Measurements from ENCODE around the gene DTD1. TPM values are rescaled to one million over a fixed set of nuclear protein-coding genes. Genes with fewer than 3 reads are reported as not detected.

The DTD1 gene
- total RNA-seq, 3 donors from 2014 or later (not counting 1 experiment from before 2014, with no cell fraction given) = 23.4 to 28.4 (median 24.1) TPM

DNA sequence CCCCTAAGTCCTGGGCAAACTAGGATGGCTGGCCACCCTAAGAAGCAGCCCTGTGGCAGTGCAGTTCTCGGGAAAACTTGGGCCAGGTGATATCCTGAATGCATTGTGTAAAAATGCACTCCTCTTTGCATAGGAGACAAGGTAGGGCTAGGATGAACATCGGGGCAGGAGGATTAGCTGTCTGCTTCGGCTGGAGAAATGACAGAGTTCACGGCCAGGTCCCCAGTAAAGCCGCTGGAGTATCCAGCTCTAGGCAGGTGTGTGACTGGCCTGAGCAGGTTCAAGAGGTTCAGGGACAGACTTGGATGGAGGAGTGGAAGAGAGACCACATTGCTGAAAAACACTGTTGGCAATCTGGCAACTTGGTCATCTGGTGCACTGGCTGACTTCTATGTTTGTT, 26.4 kb downstream of the DTD1 start:
- Histone ChIP-seq H3K4me3 (ENCODE audit: low read length) (no peak overlapping the region), H3K27me3 (ENCODE audit: control insufficient read depth, insufficient read depth, low read length) (no peaks in the 10 kb centered on the region), H3K4me1 (ENCODE audit: control insufficient read depth, insufficient read depth, low read length) (no peaks in the 10 kb centered on the region), H3K36me3 (ENCODE audit: control insufficient read depth, insufficient read depth, low read length) (peaks cover 4% of the 10 kb centered on the region), H3K27ac (ENCODE audit: low read length) (no peak overlapping the region), H3K9me3 (ENCODE audit: control insufficient read depth, insufficient read depth, low read length) (no peaks in the 10 kb centered on the region)
- intact Hi-C loops (cut with micrococcal nuclease) = no loop called here
- no peak overlapping the region for H3K27ac Mint-ChIP-seq
- H3K27me3 Mint-ChIP-seq (ENCODE audit: low read depth in 2 of 2) = no peaks in the 10 kb centered on the region
- H3K36me3 Mint-ChIP-seq = no peaks in the 10 kb centered on the region
- TF ChIP-seq, protein P1, sequence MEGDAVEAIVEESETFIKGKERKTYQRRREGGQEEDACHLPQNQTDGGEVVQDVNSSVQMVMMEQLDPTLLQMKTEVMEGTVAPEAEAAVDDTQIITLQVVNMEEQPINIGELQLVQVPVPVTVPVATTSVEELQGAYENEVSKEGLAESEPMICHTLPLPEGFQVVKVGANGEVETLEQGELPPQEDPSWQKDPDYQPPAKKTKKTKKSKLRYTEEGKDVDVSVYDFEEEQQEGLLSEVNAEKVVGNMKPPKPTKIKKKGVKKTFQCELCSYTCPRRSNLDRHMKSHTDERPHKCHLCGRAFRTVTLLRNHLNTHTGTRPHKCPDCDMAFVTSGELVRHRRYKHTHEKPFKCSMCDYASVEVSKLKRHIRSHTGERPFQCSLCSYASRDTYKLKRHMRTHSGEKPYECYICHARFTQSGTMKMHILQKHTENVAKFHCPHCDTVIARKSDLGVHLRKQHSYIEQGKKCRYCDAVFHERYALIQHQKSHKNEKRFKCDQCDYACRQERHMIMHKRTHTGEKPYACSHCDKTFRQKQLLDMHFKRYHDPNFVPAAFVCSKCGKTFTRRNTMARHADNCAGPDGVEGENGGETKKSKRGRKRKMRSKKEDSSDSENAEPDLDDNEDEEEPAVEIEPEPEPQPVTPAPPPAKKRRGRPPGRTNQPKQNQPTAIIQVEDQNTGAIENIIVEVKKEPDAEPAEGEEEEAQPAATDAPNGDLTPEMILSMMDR (IDR thresholded peaks at IDR 0.05) = no peak
- WGBS (ENCODE audit: insufficient coverage) = 97% methylated on average over 5 of the region's 5 CpGs
- no peak overlapping the region for H3K4me3 Mint-ChIP-seq
- H3K4me1 Mint-ChIP-seq = peaks cover 0 to 5% of the 10 kb centered on the region in 2 donors
- no peak for ATAC-seq
- no peak for DNase-seq
- H3K9me3 Mint-ChIP-seq = no peaks in the 10 kb centered on the region

DNA sequence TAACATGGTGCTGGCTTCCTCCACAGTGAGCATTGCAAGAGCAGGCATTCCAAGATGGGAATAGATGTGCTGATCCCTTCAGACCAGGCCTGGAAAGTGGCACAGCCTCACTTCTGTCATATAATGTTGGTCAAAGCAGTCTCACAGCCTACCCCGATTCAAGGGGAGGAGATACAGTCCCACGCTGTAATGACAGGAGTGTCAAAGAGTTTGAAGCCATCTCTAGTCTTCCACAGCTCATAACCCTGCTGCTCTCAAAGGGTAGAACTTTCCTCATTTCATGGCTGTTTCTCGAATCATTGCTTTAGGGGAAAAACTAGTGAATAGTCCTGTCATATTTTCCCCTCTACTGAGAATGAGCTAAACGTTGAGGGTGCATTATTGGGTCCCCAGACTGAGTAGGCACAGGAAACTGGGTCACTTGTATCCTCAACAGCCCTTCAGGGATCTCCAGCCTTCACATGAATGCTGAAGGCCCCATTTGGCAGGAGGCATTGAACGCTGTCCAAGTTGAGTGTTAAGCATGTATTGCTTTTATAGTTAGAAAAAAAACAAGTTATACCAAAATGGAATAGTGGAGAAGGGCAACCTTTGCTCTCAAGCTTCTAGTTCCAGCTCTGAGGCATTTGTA, 27.3 kb downstream of the DTD1 start:
- H3K27ac Mint-ChIP-seq = peak overlapping the region in 1 of 2 donors; percentile 21

DNA sequence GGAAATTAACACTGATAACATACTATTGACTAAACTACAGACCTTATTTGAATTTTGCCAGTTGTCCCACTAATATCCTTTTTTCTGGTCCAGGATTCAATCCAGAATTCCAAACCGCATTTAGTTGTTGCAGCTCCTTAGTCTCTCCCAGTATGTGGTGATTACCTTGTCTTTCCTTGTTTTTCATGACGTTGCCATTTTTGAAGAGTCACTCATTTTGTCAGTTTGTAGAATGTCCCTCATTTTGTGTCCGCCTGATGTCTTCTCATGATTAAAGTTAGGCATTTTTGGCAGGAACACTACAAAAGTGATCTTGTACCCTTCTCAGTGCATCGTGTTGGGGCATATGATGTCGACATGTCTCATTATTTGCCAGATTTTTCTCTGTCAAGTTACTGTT, 33.1 kb downstream of the DTD1 start:
- no peak for DNase-seq
- Histone ChIP-seq H3K4me3 (ENCODE audit: low read length) (no peak overlapping the region), H3K36me3 (ENCODE audit: control insufficient read depth, insufficient read depth, low read length) (peaks cover 3% of the 10 kb centered on the region), H3K27me3 (ENCODE audit: control insufficient read depth, insufficient read depth, low read length) (no peaks in the 10 kb centered on the region), H3K9me3 (ENCODE audit: control insufficient read depth, insufficient read depth, low read length) (no peaks in the 10 kb centered on the region), H3K27ac (ENCODE audit: low read length) (no peak overlapping the region), H3K4me1 (ENCODE audit: control insufficient read depth, insufficient read depth, low read length) (no peaks in the 10 kb centered on the region)
- over 99% methylated on average over 5 of the region's 5 CpGs for WGBS (ENCODE audit: insufficient coverage)
- Mint-ChIP-seq H3K4me3 (no peak overlapping the region), H3K4me1 (no peaks in the 10 kb centered on the region), H3K9me3 (no peaks in the 10 kb centered on the region), H3K27ac (no peak overlapping the region), H3K27me3 (ENCODE audit: low read depth in 2 of 2) (no peaks in the 10 kb centered on the region), H3K36me3 (no peaks in the 10 kb centered on the region)
- no peak for ATAC-seq
- TF ChIP-seq, protein P1 (IDR thresholded peaks at IDR 0.05) = no peak
- intact Hi-C loops (cut with micrococcal nuclease) = no loop called here

More for the DNA sequence above, 27.3 kb downstream of the DTD1 start:
- H3K27me3 Mint-ChIP-seq (ENCODE audit: low read depth in 2 of 2) = no peaks in the 10 kb centered on the region
- H3K4me1 Mint-ChIP-seq = peaks cover 0 to 5% of the 10 kb centered on the region in 2 donors
- WGBS (ENCODE audit: insufficient coverage) = 82% methylated on average over 5 of the region's 5 CpGs
- no peaks in the 10 kb centered on the region for H3K27me3 ChIP-seq (ENCODE audit: control insufficient read depth, insufficient read depth, low read length)
- no peaks in the 10 kb centered on the region for H3K9me3 Mint-ChIP-seq
- H3K36me3 ChIP-seq (ENCODE audit: control insufficient read depth, insufficient read depth, low read length) = peaks cover 4% of the 10 kb centered on the region
- H3K36me3 Mint-ChIP-seq = no peaks in the 10 kb centered on the region
- intact Hi-C loops (cut with micrococcal nuclease) = no loop called here
- no peak overlapping the region for H3K4me3 ChIP-seq (ENCODE audit: low read length)
- DNase-seq (no peak), ATAC-seq (no peak)
- no peaks in the 10 kb centered on the region for H3K9me3 ChIP-seq (ENCODE audit: control insufficient read depth, insufficient read depth, low read length)
- no peaks in the 10 kb centered on the region for H3K4me1 ChIP-seq (ENCODE audit: control insufficient read depth, insufficient read depth, low read length)
- TF ChIP-seq, protein P1 (IDR thresholded peaks at IDR 0.05) = no peak
- no peak overlapping the region for H3K4me3 Mint-ChIP-seq
- no peak overlapping the region for H3K27ac ChIP-seq (ENCODE audit: low read length)
